Measurements from ENCODE around the gene ECE2.
"Not testable (repeated sequence)": the region's sequence is repeated elsewhere in the genome, so short reads cannot be mapped to it uniquely, and the experiment has no call there.

ECE2 gene

GRCh38 chr3:184339001-184339400, 63.2 kb downstream of the ECE2 start:
- DNase-seq = no peak

- not testable (repeated sequence) for DNase-seq
Measured at GRCh38 chr3:184339451-184340135, 63.8 kb downstream of the ECE2 start.

GRCh38 chr3:184341925-184342324, 66.1 kb downstream of the ECE2 start:
- no peak for DNase-seq

All from NCI-H146 (cell line).